GM13977 (cell line): Measurements from ENCODE around the gene STMN3.
A peak's percentile ranks its signal among the peaks of the same experiment; 100 is the strongest.
"Not testable (repeated sequence)": the region's sequence is repeated elsewhere in the genome, so short reads cannot be mapped to it uniquely, and the experiment has no call there.

Experiments used
- DNase-seq: peaks from one replicate; pipeline ENCODE4 v3.0.0; 2012; ENCODE audit warnings: low spot score
- CTCF ChIP-seq: IDR thresholded peaks from 2 replicates; pipeline ENCODE4 v1.5.1; 2012; ENCODE audit warnings: mild to moderate bottlenecking, control low read depth; ENCODE audit not compliant: insufficient read depth; ENCODE audit errors: extremely low read depth, missing control alignments
- in situ Hi-C: fragments of 300-500 bp; cut with MboI; formaldehyde crosslinking; loops from one replicate; pipeline ENCODE4 v1.12.0; 2022; ENCODE audit warnings: low sequenced_read_pairs, low pct_unique_long_range_greater_than_20kb, mixed read lengths, inconsistent platforms; ENCODE audit not compliant: unreplicated experiment

The STMN3 gene

GRCh38 chr20:63655249-63655648 lies 2.0 kb upstream of the STMN3 start:
- TF ChIP-seq CTCF = no peak
- DNase-seq = no peak
- in situ Hi-C loops = no loop called here

- in situ Hi-C loops = no loop called here
- no peak for TF ChIP-seq CTCF
- DNase-seq = no peak
These were observed 897 bp upstream of the STMN3 start for GRCh38 chr20:63653974-63654668.

GRCh38 chr20:63652192-63652980 lies 838 bp downstream of the STMN3 start:
- in situ Hi-C loops = no loop called here
- peak; percentile 51 for DNase-seq
- no peak for TF ChIP-seq CTCF

- no peak for TF ChIP-seq CTCF
- DNase-seq = no peak
- in situ Hi-C loops = no loop called here
These were observed 1.4 kb downstream of the STMN3 start for GRCh38 chr20:63651942-63652191.

- DNase-seq, in situ Hi-C loops: not testable (repeated sequence)
These were observed 2.7 kb downstream of the STMN3 start for GRCh38 chr20:63650486-63650885.

GRCh38 chr20:63648895-63649589 lies 4.2 kb downstream of the STMN3 start:
- no peak for TF ChIP-seq CTCF
- DNase-seq = no peak
- in situ Hi-C loops = no loop called here

- DNase-seq = no peak
- in situ Hi-C loops = no loop called here
- no peak for TF ChIP-seq CTCF
These were observed 5.0 kb downstream of the STMN3 start for GRCh38 chr20:63648190-63648589.
